GM12872 (cell line): ENCODE measurements around the gene OR3A3.

ENCODE experiments used
- TF ChIP-seq, protein P1 (sequence below): IDR thresholded peaks from 3 replicates; pipeline ENCODE4 v1.5.1; 2011; ENCODE audit warnings: low read depth, mild to moderate bottlenecking, low read length, moderate library complexity; ENCODE audit not compliant: insufficient read depth

Gene OR3A3

DNA sequence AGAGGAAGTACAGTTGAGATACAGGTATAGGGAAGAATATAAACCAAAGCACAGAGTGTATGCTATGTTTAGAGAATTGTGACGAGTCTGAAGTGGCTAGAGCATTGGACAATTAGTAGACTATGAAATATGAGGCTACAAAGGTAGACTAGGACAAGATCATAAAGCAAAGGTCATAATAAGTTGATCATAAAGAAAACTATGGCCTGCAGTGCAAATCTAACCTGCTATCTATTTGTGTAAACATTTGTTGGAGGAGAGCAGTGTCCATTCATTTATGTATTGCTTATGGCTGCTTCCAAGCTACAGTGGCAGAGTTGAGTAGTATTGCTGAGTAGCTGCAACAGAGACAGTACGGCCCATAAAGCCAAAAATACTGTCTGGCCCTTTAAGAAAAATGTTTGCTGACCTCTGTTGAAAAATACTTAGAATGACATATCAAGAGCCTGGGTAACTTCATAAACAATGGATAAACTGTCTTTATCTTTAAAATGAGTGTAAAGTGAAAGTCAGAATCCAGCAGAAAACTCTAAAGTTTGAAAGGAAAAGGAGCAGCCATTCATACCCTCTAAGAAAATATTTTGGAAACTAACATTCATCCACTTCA is 37.0 kb downstream of the OR3A3 start:
- TF ChIP-seq, protein P1, sequence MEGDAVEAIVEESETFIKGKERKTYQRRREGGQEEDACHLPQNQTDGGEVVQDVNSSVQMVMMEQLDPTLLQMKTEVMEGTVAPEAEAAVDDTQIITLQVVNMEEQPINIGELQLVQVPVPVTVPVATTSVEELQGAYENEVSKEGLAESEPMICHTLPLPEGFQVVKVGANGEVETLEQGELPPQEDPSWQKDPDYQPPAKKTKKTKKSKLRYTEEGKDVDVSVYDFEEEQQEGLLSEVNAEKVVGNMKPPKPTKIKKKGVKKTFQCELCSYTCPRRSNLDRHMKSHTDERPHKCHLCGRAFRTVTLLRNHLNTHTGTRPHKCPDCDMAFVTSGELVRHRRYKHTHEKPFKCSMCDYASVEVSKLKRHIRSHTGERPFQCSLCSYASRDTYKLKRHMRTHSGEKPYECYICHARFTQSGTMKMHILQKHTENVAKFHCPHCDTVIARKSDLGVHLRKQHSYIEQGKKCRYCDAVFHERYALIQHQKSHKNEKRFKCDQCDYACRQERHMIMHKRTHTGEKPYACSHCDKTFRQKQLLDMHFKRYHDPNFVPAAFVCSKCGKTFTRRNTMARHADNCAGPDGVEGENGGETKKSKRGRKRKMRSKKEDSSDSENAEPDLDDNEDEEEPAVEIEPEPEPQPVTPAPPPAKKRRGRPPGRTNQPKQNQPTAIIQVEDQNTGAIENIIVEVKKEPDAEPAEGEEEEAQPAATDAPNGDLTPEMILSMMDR, result no peak

DNA sequence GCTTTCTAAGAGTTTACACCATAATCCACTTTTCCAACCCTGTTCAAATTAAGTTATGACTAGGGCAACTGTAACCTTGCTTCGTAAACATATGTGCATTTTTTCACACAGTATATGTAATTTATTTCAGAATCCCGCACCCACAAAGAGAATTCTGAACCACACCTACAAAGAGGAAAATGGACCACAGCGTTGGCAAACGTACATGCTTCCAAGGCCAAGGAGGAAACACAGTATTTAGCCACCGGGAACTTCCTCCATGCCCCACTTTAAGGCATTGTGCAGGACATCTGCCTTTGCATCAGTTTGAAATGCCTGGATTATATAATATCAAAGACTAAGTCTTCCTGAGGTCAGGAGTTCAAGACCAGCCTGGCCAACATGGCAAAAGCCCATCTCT is 58.4 kb downstream of the OR3A3 start:
- TF ChIP-seq, protein P1, result no peak

DNA sequence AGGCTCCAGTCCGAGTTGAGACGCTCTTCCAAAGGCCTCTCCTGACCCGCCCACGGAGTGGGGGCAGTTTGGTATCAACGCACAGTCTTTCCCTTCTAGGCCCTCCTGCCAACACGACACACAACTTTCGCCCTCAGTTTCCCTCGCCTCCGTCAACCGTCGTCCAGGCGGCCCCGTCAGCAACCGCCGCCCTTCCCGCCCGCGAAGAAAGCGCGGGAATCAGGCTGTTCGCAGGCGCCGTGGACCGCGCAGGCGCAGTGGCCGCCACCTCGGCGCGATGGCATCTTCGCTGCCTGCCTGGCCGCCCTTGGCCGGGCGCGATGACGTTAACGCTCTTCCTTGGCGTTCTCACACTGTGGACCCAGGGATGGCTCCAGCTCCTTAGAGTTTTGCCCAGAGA is 60.4 kb downstream of the OR3A3 start, which contains the start of gene SPATA22:
TSS of gene SPATA22 (minus strand) at position 221 of the 400 bp plus-strand sequence. CDS start 2,494 bp downstream, outside the sequence.
- TF ChIP-seq, protein P1, result no peak

DNA sequence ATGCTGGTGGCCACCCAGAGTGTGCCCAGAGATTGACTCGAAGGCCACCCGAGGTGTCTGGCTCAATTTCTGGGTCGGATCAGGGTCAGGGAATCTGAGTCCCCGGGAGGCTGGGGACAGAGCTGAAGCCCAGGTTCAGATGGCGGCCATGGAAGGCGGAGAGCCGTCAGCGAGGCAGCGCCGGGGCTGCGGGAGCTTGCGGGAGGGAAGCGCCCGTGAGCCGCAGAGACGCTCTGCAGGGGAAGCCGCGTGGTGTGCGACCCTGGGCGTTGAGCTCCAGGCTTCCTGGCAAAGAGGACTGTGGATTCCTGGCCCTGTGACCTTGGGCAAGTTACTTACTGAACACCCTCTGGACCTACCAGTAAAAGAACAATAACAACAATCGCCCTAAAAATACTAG is 61.0 kb downstream of the OR3A3 start:
- TF ChIP-seq, protein P1, result no peak
